ENCODE data around the gene UBXN7. TPM values are rescaled to one million over a fixed set of nuclear protein-coding genes. Genes with fewer than 3 reads are reported as not detected.

The UBXN7 gene
- total and polyA plus RNA-seq, 2 of the 8 experiments (the other 6 are each of a cell fraction or from before 2014, with no cell fraction given), result 18.5 to 109 TPM

DNA sequence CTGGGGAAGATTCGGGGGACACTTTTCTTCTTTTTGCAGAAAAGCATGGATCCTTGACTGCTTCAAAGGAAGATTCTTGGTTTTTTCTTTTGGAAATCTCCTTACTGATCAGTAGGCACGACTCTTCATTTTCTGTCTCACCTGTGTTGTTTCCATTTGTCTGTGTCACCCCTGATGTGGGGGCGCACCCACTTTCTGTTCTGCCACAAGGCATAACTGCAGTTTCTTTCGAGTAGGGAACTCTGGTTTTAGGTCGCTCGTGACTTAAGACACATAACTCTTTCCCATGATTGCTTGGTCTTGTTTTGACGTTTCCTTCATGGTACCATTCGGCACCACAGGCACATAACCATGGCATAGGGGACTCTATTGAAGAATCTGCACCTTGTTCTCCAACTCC is 40.1 kb upstream of the UBXN7 start (continued):
- TF ChIP-seq, protein P1, sequence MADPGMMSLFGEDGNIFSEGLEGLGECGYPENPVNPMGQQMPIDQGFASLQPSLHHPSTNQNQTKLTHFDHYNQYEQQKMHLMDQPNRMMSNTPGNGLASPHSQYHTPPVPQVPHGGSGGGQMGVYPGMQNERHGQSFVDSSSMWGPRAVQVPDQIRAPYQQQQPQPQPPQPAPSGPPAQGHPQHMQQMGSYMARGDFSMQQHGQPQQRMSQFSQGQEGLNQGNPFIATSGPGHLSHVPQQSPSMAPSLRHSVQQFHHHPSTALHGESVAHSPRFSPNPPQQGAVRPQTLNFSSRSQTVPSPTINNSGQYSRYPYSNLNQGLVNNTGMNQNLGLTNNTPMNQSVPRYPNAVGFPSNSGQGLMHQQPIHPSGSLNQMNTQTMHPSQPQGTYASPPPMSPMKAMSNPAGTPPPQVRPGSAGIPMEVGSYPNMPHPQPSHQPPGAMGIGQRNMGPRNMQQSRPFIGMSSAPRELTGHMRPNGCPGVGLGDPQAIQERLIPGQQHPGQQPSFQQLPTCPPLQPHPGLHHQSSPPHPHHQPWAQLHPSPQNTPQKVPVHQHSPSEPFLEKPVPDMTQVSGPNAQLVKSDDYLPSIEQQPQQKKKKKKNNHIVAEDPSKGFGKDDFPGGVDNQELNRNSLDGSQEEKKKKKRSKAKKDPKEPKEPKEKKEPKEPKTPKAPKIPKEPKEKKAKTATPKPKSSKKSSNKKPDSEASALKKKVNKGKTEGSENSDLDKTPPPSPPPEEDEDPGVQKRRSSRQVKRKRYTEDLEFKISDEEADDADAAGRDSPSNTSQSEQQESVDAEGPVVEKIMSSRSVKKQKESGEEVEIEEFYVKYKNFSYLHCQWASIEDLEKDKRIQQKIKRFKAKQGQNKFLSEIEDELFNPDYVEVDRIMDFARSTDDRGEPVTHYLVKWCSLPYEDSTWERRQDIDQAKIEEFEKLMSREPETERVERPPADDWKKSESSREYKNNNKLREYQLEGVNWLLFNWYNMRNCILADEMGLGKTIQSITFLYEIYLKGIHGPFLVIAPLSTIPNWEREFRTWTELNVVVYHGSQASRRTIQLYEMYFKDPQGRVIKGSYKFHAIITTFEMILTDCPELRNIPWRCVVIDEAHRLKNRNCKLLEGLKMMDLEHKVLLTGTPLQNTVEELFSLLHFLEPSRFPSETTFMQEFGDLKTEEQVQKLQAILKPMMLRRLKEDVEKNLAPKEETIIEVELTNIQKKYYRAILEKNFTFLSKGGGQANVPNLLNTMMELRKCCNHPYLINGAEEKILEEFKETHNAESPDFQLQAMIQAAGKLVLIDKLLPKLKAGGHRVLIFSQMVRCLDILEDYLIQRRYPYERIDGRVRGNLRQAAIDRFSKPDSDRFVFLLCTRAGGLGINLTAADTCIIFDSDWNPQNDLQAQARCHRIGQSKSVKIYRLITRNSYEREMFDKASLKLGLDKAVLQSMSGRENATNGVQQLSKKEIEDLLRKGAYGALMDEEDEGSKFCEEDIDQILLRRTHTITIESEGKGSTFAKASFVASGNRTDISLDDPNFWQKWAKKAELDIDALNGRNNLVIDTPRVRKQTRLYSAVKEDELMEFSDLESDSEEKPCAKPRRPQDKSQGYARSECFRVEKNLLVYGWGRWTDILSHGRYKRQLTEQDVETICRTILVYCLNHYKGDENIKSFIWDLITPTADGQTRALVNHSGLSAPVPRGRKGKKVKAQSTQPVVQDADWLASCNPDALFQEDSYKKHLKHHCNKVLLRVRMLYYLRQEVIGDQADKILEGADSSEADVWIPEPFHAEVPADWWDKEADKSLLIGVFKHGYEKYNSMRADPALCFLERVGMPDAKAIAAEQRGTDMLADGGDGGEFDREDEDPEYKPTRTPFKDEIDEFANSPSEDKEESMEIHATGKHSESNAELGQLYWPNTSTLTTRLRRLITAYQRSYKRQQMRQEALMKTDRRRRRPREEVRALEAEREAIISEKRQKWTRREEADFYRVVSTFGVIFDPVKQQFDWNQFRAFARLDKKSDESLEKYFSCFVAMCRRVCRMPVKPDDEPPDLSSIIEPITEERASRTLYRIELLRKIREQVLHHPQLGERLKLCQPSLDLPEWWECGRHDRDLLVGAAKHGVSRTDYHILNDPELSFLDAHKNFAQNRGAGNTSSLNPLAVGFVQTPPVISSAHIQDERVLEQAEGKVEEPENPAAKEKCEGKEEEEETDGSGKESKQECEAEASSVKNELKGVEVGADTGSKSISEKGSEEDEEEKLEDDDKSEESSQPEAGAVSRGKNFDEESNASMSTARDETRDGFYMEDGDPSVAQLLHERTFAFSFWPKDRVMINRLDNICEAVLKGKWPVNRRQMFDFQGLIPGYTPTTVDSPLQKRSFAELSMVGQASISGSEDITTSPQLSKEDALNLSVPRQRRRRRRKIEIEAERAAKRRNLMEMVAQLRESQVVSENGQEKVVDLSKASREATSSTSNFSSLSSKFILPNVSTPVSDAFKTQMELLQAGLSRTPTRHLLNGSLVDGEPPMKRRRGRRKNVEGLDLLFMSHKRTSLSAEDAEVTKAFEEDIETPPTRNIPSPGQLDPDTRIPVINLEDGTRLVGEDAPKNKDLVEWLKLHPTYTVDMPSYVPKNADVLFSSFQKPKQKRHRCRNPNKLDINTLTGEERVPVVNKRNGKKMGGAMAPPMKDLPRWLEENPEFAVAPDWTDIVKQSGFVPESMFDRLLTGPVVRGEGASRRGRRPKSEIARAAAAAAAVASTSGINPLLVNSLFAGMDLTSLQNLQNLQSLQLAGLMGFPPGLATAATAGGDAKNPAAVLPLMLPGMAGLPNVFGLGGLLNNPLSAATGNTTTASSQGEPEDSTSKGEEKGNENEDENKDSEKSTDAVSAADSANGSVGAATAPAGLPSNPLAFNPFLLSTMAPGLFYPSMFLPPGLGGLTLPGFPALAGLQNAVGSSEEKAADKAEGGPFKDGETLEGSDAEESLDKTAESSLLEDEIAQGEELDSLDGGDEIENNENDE (IDR thresholded peaks at IDR 0.05; ENCODE audit: insufficient replicate concordance, low read length), result no peak
- no peak for TF ChIP-seq GABPA (IDR thresholded peaks at IDR 0.05; ENCODE audit: borderline replicate concordance, insufficient read depth, low read length)

Measured in H1 (cell line).